SK-MEL-5 (cell line): Measurements from ENCODE around the gene TBC1D22A. TPM values are rescaled to one million over a fixed set of nuclear protein-coding genes. Genes with fewer than 3 reads are reported as not detected.

ENCODE experiments used
- DNase-seq: peaks from one replicate; pipeline ENCODE4 v3.0.0-alpha.2; 2016; ENCODE audit warnings: low read depth, low spot score
- in situ Hi-C: cut with HindIII; loops from 2 replicates; pipeline ENCODE4 v1.10.0; 2016; ENCODE audit warnings: low sequenced_read_pairs, high pct_unique_total_duplicates, low pct_unique_long_range_greater_than_20kb
- total RNA-seq: library from RNA; depleted of rRNA; stranded (reverse); fragments of >200 nt; shearing (Covaris generic); gene quantifications from 2 replicates; pipeline ENCODE4 v1.2.3, GENCODE V29; 2014; rRNA removed

TBC1D22A gene
- total RNA-seq, 1 experiment from 2014 or later: 14.4 TPM

- in situ Hi-C loops: no loop called here
- DNase-seq: no peak
Observed at GRCh38 chr22:47221840-47222615, 459.6 kb downstream of the TBC1D22A start.

Other genes starting within 250 kb of the TBC1D22A start
- gene CELSR1, start 225.0 kb upstream of the TBC1D22A start, total RNA-seq: 12.5 and 17.6 TPM in 2 replicates
- gene GRAMD4, start 142.3 kb upstream of the TBC1D22A start, total RNA-seq: 128 and 148 TPM in 2 replicates
- 173 and 193 TPM in 2 replicates for gene CERK, start 24.4 kb upstream of the TBC1D22A start, total RNA-seq